Measurements from ENCODE around the gene PRDM15.

Gene PRDM15

GRCh38 chr21:41901782-41902181 is 22.6 kb upstream of the PRDM15 start:
- CTCF ChIA-PET = interaction anchor here (0.7 kb wide), 1 partner anchor 215 kb away, joined by 3 read pairs; no protein-coding TSS in a partner anchor
- TF ChIP-seq CTCF (IDR thresholded peaks at IDR 0.05; ENCODE audit: insufficient read depth, low read length, missing control alignments) = no peak
- DNase-seq (ENCODE audit: low read depth, low spot score) = no peak
- no peak overlapping the region for H3K4me3 ChIP-seq (ENCODE audit: low read depth, low read length)
- POLR2A ChIA-PET = no interaction called here

GRCh38 chr21:41901099-41901498 is 22.0 kb upstream of the PRDM15 start:
- ChIA-PET POLR2A (no interaction called here), CTCF (no interaction called here)
- TF ChIP-seq CTCF (IDR thresholded peaks at IDR 0.05; ENCODE audit: insufficient read depth, low read length, missing control alignments) = no peak
- H3K4me3 ChIP-seq (ENCODE audit: low read depth, low read length) = no peak overlapping the region
- DNase-seq (ENCODE audit: low read depth, low spot score) = no peak

GRCh38 chr21:41900401-41900800 is 21.3 kb upstream of the PRDM15 start:
- ChIA-PET CTCF (interaction anchor here (1.4 kb wide), 1 partner anchor 225 kb away, joined by 3 read pairs; no protein-coding TSS in a partner anchor), POLR2A (no interaction called here)
- no peak for TF ChIP-seq CTCF (IDR thresholded peaks at IDR 0.05; ENCODE audit: insufficient read depth, low read length, missing control alignments)
- H3K4me3 ChIP-seq (ENCODE audit: low read depth, low read length) = no peak overlapping the region
- DNase-seq (ENCODE audit: low read depth, low spot score) = no peak

- TF ChIP-seq CTCF (IDR thresholded peaks at IDR 0.05; ENCODE audit: insufficient read depth, low read length, missing control alignments) = no peak
- no peak for DNase-seq (ENCODE audit: low read depth, low spot score)
- ChIA-PET POLR2A (no interaction called here), CTCF (interaction anchor here (1.4 kb wide), 1 partner anchor 226 kb away, joined by 3 read pairs; no protein-coding TSS in a partner anchor)
- no peak overlapping the region for H3K4me3 ChIP-seq (ENCODE audit: low read depth, low read length)
These were observed 20.5 kb upstream of the PRDM15 start for GRCh38 chr21:41899426-41900202.

- ChIA-PET POLR2A (no interaction called here), CTCF (interaction anchor here (1.4 kb wide), 2 partner anchors 19 to 227 kb away, joined by 3 read pairs; no protein-coding TSS in a partner anchor)
- no peak for TF ChIP-seq CTCF (IDR thresholded peaks at IDR 0.05; ENCODE audit: insufficient read depth, low read length, missing control alignments)
- no peak for DNase-seq (ENCODE audit: low read depth, low spot score)
- H3K4me3 ChIP-seq (ENCODE audit: low read depth, low read length) = no peak overlapping the region
These were observed 19.9 kb upstream of the PRDM15 start for GRCh38 chr21:41898998-41899397.

GRCh38 chr21:41897700-41898099 is 18.6 kb upstream of the PRDM15 start:
- TF ChIP-seq CTCF (IDR thresholded peaks at IDR 0.05; ENCODE audit: insufficient read depth, low read length, missing control alignments) = no peak
- CTCF ChIA-PET = interaction anchor here (1.4 kb wide), 1 partner anchor 17 kb away, joined by 3 read pairs; no protein-coding TSS in a partner anchor
- DNase-seq (ENCODE audit: low read depth, low spot score) = no peak
- POLR2A ChIA-PET = no interaction called here
- no peak overlapping the region for H3K4me3 ChIP-seq (ENCODE audit: low read depth, low read length)

All from AG04449 (cell line).